Skeletal muscle tissue (tissue), 4 donors: ENCODE data around the gene SP8. TPM values are rescaled to one million over a fixed set of nuclear protein-coding genes. Genes with fewer than 3 reads are reported as not detected.

Experiments used
- H3K27ac ChIP-seq: one replicate; pipeline ENCODE4 v1.7.0; 2013; ENCODE audit warnings: mild to moderate bottlenecking, low read depth, low read length, inconsistent platforms
- H3K27me3 ChIP-seq, 3 donors: one replicate each; pipeline ENCODE4 v1.7.0; 2013; ENCODE audit warnings: low read length in 3 of 3; ENCODE audit not compliant: control insufficient read depth in 3 of 3, insufficient read depth in 3 of 3
- H3K36me3 ChIP-seq, 3 donors: one replicate each; pipeline ENCODE4 v1.7.0; 2013; ENCODE audit warnings: low read length in 3 of 3; ENCODE audit not compliant: control insufficient read depth in 3 of 3, insufficient read depth in 3 of 3
- H3K4me1 ChIP-seq, 3 donors: one replicate each; pipeline ENCODE4 v1.7.0; 2013; ENCODE audit warnings: low read length in 3 of 3, mild to moderate bottlenecking in 3 of 3; ENCODE audit not compliant: control insufficient read depth in 3 of 3, insufficient read depth in 3 of 3
- H3K4me3 ChIP-seq, 3 donors: one replicate each; pipeline ENCODE4 v1.7.0; 2013; ENCODE audit warnings: low read length in 3 of 3
- H3K9ac ChIP-seq, 3 donors: one replicate each; pipeline ENCODE4 v1.7.0; 2013; ENCODE audit warnings: low read length in 3 of 3, mild to moderate bottlenecking in 3 of 3, moderate library complexity in 2 of 3, low read depth in 1 of 3
- H3K9me3 ChIP-seq, 3 donors: one replicate each; pipeline ENCODE4 v1.7.0; 2013; ENCODE audit warnings: low read length in 3 of 3; ENCODE audit not compliant: control insufficient read depth in 3 of 3
- total RNA-seq: library from RNA; depleted of rRNA; stranded (reverse); fragments of >200 nt; gene quantifications from one replicate; pipeline ENCODE4 v1.2.3, GENCODE V29; 2014
- donor health status: Osteomylitis.

SP8 gene
- total RNA-seq, 1 donor from 2014 or later, result not detected

- Histone ChIP-seq H3K27me3 (peaks cover 0 to 3% (median 3%) of the 10 kb centered on the region in 3 donors), H3K36me3 (no peaks in the 10 kb centered on the region), H3K4me1 (no peaks in the 10 kb centered on the region), H3K27ac (no peak overlapping the region), H3K9me3 (no peaks in the 10 kb centered on the region), H3K4me3 (no peak overlapping the region), H3K9ac (no peak overlapping the region)
These were observed 44.9 kb downstream of the SP8 start for GRCh38 chr7:20741801-20742200.

GRCh38 chr7:20738518-20739481 is 47.9 kb downstream of the SP8 start:
- H3K9me3 ChIP-seq, result no peaks in the 10 kb centered on the region
- H3K36me3 ChIP-seq, result no peaks in the 10 kb centered on the region
- H3K9ac ChIP-seq, result no peak overlapping the region
- no peaks in the 10 kb centered on the region for H3K27me3 ChIP-seq
- H3K27ac ChIP-seq, result no peak overlapping the region
- H3K4me1 ChIP-seq, result no peaks in the 10 kb centered on the region
- no peak overlapping the region for H3K4me3 ChIP-seq

- no peaks in the 10 kb centered on the region for H3K36me3 ChIP-seq
- H3K9ac ChIP-seq, result no peak overlapping the region
- H3K4me1 ChIP-seq, result no peaks in the 10 kb centered on the region
- no peak overlapping the region for H3K27ac ChIP-seq
- H3K9me3 ChIP-seq, result no peaks in the 10 kb centered on the region
- H3K4me3 ChIP-seq, result no peak overlapping the region
- no peaks in the 10 kb centered on the region for H3K27me3 ChIP-seq
These were observed 48.7 kb downstream of the SP8 start for GRCh38 chr7:20737840-20738448.

GRCh38 chr7:20735346-20736065 is 51.2 kb downstream of the SP8 start:
- H3K4me1 ChIP-seq, result no peaks in the 10 kb centered on the region
- H3K36me3 ChIP-seq, result no peaks in the 10 kb centered on the region
- no peak overlapping the region for H3K9ac ChIP-seq
- no peak overlapping the region for H3K27ac ChIP-seq
- H3K4me3 ChIP-seq, result no peak overlapping the region
- H3K27me3 ChIP-seq, result no peaks in the 10 kb centered on the region
- H3K9me3 ChIP-seq, result no peaks in the 10 kb centered on the region

Other genes with a start within 250 kb of the SP8 start
- gene ABCB5, start 171.2 kb downstream of the SP8 start, total RNA-seq, result under 0.01 TPM